A549 (cell line): ENCODE results near the gene COL16A1. TPM values are rescaled to one million over a fixed set of nuclear protein-coding genes. Genes with fewer than 3 reads are reported as not detected.

ENCODE experiments used
- ATAC-seq, 2 experiments: fragments of 200-7000 bp in 1 of 2; fragments of >200 bp in 1 of 2; cut with Nextera tagmentation in 1 of 2; cut with Tn5 transposase in 1 of 2; 3 replicates each; pipeline versions ENCODE4 v1.8.0 to v1.9.1; 2018 to 2020; ENCODE audit warnings: mild to moderate bottlenecking in 1 of 2, moderate library complexity in 1 of 2
- CTCF ChIA-PET: fragments of 300-600 bp; sonication (Branson Sonifier 250); formaldehyde crosslinking; extraction: SDS; loops from one replicate; lab custom pipeline; 2021; ENCODE audit warnings: antibody characterized with exemption, inconsistent platforms; lab: Yijun Ruan, JAX
- POLR2A ChIA-PET: fragments of 350-600 bp; formaldehyde crosslinking; extraction: SDS; loops from one replicate; lab custom pipeline; 2021; ENCODE audit warnings: antibody characterized with exemption, inconsistent platforms; lab: Yijun Ruan, JAX
- DNase-seq, 2 experiments: peaks; one replicate each; pipeline versions ENCODE4 v3.0.0 to v3.0.0-alpha.2; 2011 to 2016; ENCODE audit warnings: low read depth in 1 of 2, low spot score in 1 of 2
- FAIRE-seq: peaks from 2 replicates; lab custom pipeline; 2011; peaks lifted over from hg19 to GRCh38; lab: Jason Lieb, UNC
- H3K27ac ChIP-seq, 2 experiments: fragments of >200 bp; sonication (Bioruptor Twin); formaldehyde crosslinking; 3 replicates each; pipeline ENCODE4 v1.5.1; 2016 to 2017
- H3K4me1 ChIP-seq: fragments of >200 bp; sonication (Bioruptor Twin); formaldehyde crosslinking; 3 replicates; pipeline ENCODE4 v1.6.1; 2016
- H3K4me2 ChIP-seq: fragments of >200 bp; sonication (Bioruptor Twin); formaldehyde crosslinking; 3 replicates; pipeline ENCODE4 v1.6.1; 2016
- H3K4me3 ChIP-seq: fragments of >200 bp; sonication (Bioruptor Twin); formaldehyde crosslinking; 3 replicates; pipeline ENCODE4 v1.5.1; 2016
- H3K9me3 ChIP-seq: fragments of >200 bp; sonication (Bioruptor Twin); formaldehyde crosslinking; 3 replicates; pipeline ENCODE4 v1.6.1; 2016
- CBX8 ChIP-seq: fragments of 200-600 bp; sonication (generic); IDR thresholded peaks from 2 replicates; pipeline ENCODE4 v1.6.1; 2016
- FOSB ChIP-seq: fragments of 250-450 bp; sonication (Bioruptor Pico); IDR thresholded peaks from 2 replicates; pipeline ENCODE4 v1.5.0; 2020; ENCODE audit warnings: mild to moderate bottlenecking, moderate library complexity
- HOXB5 ChIP-seq: fragments of 250-450 bp; sonication (Bioruptor Pico); IDR thresholded peaks from 2 replicates; pipeline ENCODE4 v1.5.0; 2020; ENCODE audit warnings: mild to moderate bottlenecking, moderate library complexity
- JUN ChIP-seq, 2 experiments: fragments of >200 bp; sonication (Bioruptor Twin); formaldehyde crosslinking; IDR thresholded peaks; 2 replicates in 1 of 2; 3 replicates in 1 of 2; pipeline ENCODE4 v1.6.1; 2016 to 2017
- KDM5A ChIP-seq: fragments of 200-600 bp; sonication (generic); IDR thresholded peaks from 2 replicates; pipeline ENCODE4 v1.6.1; 2016; ENCODE audit warnings: antibody characterized with exemption, mild to moderate bottlenecking
- MAFK ChIP-seq: fragments of 450-650 bp; IDR thresholded peaks from 2 replicates; pipeline ENCODE4 v1.6.1; 2014; ENCODE audit not compliant: partially characterized antibody
- MYC ChIP-seq: IDR thresholded peaks from 2 replicates; pipeline ENCODE4 v1.6.1; 2012; ENCODE audit warnings: mild to moderate bottlenecking, inconsistent platforms, low read length, improper control_type of control experiment, borderline replicate concordance
- NR3C1 ChIP-seq: fragments of >200 bp; sonication (Bioruptor Twin); formaldehyde crosslinking; IDR thresholded peaks from 3 replicates; pipeline ENCODE4 v1.6.1; 2017
- ZFP36 ChIP-seq: fragments of 450-650 bp; IDR thresholded peaks from 2 replicates; pipeline ENCODE4 v1.6.1; 2014; ENCODE audit warnings: borderline replicate concordance; ENCODE audit not compliant: partially characterized antibody
- WGBS: methylation state at CpG from one replicate; pipeline ENCODE4 v1.1.6; 2017; ENCODE audit errors: missing lambda C conversion rate; 5-methylcytosine and 5-hydroxymethylcytosine counted together
- polyA plus RNA-seq, 4 experiments: library from polyadenylated mRNA; depleted of rRNA in 3 of 4; stranded (reverse); fragments of >200 nt; fragmentation: RNase III in 1 of 4; extraction: RNeasy Plus Mini Kit Qiagen cat#74134 plus additional on column Dnase treatment in 1 of 4; gene quantifications; 2 replicates in 3 of 4; 3 replicates in 1 of 4; pipeline ENCODE4 v1.2.3, GENCODE V29; 2011 to 2017
- TF ChIP-seq, protein P1 (sequence below): IDR thresholded peaks from 2 replicates; pipeline ENCODE4 v1.6.1; 2012
- TF ChIP-seq, protein P2 (sequence below): fragments of >200 bp; sonication (Bioruptor Twin); formaldehyde crosslinking; IDR thresholded peaks from 3 replicates; pipeline ENCODE4 v1.6.1; 2016
- TF ChIP-seq, protein P3 (sequence below): IDR thresholded peaks from 2 replicates; pipeline ENCODE4 v1.6.1; 2012; ENCODE audit warnings: low read depth, borderline replicate concordance
- TF ChIP-seq, protein P4 (sequence below): fragments of 200-600 bp; sonication (generic); IDR thresholded peaks from 2 replicates; pipeline ENCODE4 v1.6.1; 2016; ENCODE audit warnings: antibody characterized with exemption, mild to moderate bottlenecking, moderate library complexity
- TF ChIP-seq, protein P5 (sequence below): fragments of 250-450 bp; sonication (Bioruptor Pico); IDR thresholded peaks from 2 replicates; pipeline ENCODE4 v1.5.0; 2021; ENCODE audit warnings: mild to moderate bottlenecking, moderate library complexity, borderline replicate concordance

Gene COL16A1
- polyA plus RNA-seq, 2 of the 4 experiments (the other 2 are of a cell fraction): 1.4 to 8.1 TPM

DNA sequence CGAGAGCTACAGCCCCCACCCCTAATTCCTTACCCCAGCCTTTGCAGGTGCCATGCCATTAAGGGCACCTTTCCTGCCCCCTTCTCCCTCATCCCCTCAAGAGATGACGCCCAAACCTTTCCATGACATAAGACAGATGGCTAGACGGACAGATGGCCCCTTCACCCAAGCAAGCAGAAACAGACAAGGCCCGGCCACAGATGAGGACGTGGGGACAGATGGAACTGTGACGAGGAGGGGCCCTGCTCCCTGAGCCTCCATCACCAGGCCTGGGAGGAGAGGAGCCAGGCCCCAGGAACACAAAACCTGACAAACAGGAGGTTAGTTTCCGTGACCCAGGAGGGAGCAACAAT is 34.4 kb downstream of the COL16A1 start:
- POLR2A ChIA-PET: interaction anchor here (1.2 kb wide), 3 partner anchors 45 to 119 kb away, joined by 5 to 8 read pairs (median 6); no protein-coding TSS in a partner anchor
- DNase-seq: no peak
- Histone ChIP-seq H3K27ac (peak overlapping the region; percentile 28 to 91; a peak in 5 of 6 replicates), H3K9me3 (no peaks in the 10 kb centered on the region), H3K4me2 (peak overlapping the region; percentile 53), H3K4me3 (no peak overlapping the region), H3K4me1 (peaks cover 43% of the 10 kb centered on the region)
- no peak for FAIRE-seq
- TF ChIP-seq CBX8 (no peak), FOSB (CRISPR knock-in tag) (no peak)
- WGBS: 81% methylated on average over 7 of the region's 7 CpGs
- ATAC-seq: no peak
- CTCF ChIA-PET: interaction anchor here (1.1 to 2.8 kb wide), 7 partner anchors 9 to 48 kb away, joined by 3 to 17 read pairs (median 4); no protein-coding TSS in a partner anchor

DNA sequence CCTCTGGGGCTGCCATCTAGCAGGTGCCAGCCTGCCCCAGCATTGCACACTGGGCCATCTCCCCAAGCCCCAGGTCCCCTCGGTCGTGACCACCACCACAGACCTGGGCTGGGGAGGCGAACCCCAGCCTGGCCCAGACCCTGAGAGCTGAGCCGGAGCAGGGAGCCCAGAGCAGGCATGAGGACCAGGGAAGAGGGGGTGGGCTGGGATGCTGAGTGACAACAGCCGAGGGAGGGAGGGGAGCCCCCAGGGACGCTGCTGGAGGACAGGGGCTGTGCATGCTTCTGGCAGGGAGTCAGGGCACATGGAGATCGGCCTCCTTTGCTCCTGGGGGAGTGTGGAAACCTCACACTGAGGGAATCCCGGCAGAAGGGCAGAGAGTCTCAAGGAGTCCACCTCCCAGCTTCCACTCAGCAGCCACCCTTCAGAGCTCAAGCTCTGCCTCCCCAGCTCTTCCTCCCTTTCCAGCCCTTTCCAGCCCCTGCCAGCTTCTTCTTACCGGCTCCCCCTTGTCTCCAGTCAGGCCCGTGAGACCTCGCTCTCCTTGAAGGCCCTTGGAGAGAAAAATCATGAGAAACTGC is 35.4 kb downstream of the COL16A1 start:
- Histone ChIP-seq H3K9me3 (no peaks in the 10 kb centered on the region), H3K4me3 (no peak overlapping the region), H3K4me2 (no peak overlapping the region), H3K27ac (peak overlapping the region; percentile 83 to 91; a peak in 4 of 6 replicates), H3K4me1 (peaks cover 48% of the 10 kb centered on the region)
- DNase-seq (no peak), FAIRE-seq (no peak), ATAC-seq (no peak)
- ChIA-PET CTCF (interaction anchor here (6.5 to 11.2 kb wide), 4 partner anchors 34 to 121 kb away, joined by 72 to 183 read pairs (median 108); partner anchors contain the start of gene COL16A1), POLR2A (no interaction called here)
- WGBS: 88% methylated on average over 6 of the region's 11 CpGs
- TF ChIP-seq HOXB5 (CRISPR knock-in tag) (no peak), JUN (IDR thresholded peaks at IDR 0.05) (no peak), KDM5A (no peak), MAFK (no peak)
- TF ChIP-seq, protein P1, sequence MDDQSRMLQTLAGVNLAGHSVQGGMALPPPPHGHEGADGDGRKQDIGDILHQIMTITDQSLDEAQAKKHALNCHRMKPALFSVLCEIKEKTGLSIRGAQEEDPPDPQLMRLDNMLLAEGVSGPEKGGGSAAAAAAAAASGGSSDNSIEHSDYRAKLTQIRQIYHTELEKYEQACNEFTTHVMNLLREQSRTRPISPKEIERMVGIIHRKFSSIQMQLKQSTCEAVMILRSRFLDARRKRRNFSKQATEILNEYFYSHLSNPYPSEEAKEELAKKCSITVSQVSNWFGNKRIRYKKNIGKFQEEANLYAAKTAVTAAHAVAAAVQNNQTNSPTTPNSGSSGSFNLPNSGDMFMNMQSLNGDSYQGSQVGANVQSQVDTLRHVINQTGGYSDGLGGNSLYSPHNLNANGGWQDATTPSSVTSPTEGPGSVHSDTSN: no peak
- TF ChIP-seq, protein P2, sequence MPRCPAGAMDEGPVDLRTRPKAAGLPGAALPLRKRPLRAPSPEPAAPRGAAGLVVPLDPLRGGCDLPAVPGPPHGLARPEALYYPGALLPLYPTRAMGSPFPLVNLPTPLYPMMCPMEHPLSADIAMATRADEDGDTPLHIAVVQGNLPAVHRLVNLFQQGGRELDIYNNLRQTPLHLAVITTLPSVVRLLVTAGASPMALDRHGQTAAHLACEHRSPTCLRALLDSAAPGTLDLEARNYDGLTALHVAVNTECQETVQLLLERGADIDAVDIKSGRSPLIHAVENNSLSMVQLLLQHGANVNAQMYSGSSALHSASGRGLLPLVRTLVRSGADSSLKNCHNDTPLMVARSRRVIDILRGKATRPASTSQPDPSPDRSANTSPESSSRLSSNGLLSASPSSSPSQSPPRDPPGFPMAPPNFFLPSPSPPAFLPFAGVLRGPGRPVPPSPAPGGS: no peak
- TF ChIP-seq, protein P3, sequence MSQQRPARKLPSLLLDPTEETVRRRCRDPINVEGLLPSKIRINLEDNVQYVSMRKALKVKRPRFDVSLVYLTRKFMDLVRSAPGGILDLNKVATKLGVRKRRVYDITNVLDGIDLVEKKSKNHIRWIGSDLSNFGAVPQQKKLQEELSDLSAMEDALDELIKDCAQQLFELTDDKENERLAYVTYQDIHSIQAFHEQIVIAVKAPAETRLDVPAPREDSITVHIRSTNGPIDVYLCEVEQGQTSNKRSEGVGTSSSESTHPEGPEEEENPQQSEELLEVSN: no peak
- TF ChIP-seq, protein P4, sequence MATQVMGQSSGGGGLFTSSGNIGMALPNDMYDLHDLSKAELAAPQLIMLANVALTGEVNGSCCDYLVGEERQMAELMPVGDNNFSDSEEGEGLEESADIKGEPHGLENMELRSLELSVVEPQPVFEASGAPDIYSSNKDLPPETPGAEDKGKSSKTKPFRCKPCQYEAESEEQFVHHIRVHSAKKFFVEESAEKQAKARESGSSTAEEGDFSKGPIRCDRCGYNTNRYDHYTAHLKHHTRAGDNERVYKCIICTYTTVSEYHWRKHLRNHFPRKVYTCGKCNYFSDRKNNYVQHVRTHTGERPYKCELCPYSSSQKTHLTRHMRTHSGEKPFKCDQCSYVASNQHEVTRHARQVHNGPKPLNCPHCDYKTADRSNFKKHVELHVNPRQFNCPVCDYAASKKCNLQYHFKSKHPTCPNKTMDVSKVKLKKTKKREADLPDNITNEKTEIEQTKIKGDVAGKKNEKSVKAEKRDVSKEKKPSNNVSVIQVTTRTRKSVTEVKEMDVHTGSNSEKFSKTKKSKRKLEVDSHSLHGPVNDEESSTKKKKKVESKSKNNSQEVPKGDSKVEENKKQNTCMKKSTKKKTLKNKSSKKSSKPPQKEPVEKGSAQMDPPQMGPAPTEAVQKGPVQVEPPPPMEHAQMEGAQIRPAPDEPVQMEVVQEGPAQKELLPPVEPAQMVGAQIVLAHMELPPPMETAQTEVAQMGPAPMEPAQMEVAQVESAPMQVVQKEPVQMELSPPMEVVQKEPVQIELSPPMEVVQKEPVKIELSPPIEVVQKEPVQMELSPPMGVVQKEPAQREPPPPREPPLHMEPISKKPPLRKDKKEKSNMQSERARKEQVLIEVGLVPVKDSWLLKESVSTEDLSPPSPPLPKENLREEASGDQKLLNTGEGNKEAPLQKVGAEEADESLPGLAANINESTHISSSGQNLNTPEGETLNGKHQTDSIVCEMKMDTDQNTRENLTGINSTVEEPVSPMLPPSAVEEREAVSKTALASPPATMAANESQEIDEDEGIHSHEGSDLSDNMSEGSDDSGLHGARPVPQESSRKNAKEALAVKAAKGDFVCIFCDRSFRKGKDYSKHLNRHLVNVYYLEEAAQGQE: no peak

DNA sequence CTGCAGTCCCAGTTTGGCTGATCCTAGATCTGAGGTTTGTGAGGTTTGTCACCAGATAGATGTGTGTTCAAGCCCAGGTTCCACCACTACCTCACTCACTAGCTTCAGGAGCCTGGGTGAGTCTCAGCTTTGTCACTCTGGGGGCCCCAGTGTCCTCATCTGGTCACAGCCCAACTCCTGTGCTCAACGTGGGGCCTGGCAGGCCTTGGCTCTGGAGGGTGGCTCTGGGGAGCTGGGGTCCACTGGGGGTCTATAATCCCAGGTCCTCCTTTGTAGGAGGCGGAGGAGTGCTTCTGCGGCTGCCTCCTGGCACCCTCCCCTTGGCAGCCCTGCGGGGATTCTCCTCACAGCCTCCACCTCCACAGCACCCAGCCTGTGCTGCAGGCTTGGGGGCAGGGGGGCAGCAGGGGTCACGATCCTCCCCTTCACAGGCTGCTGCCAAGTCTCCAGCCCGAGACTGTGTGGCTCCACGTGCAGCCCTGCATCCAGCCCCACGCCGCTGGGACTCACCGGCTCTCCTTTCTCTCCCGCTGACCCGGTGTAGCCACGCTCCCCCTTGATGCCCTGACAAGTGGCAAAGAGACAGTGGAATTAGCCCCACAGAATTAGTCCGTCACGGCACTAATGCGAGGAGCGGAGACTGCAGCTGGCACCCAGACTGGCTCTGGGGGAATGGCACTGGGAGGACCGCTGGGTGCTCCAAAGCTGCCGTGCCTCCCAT is 36.6 kb downstream of the COL16A1 start:
- H3K9me3 ChIP-seq: no peaks in the 10 kb centered on the region
- ATAC-seq (no peak), DNase-seq (no peak), FAIRE-seq (no peak)
- H3K4me2 ChIP-seq: peak overlapping the region; percentile 69
- H3K4me1 ChIP-seq: peaks cover 48% of the 10 kb centered on the region
- WGBS: 77% methylated on average over 12 of the region's 19 CpGs
- no peak overlapping the region for H3K4me3 ChIP-seq
- ChIA-PET POLR2A (interaction anchor here (0.7 to 4.4 kb wide), 6 partner anchors 34 to 122 kb away, joined by 3 to 25 read pairs (median 4); no protein-coding TSS in a partner anchor), CTCF (interaction anchor here (1.8 to 11.2 kb wide), 6 partner anchors 16 to 123 kb away, joined by 9 to 183 read pairs (median 87); partner anchors contain the start of gene COL16A1)
- H3K27ac ChIP-seq: peak overlapping the region; percentile 83 to 91
- TF ChIP-seq, protein P5, sequence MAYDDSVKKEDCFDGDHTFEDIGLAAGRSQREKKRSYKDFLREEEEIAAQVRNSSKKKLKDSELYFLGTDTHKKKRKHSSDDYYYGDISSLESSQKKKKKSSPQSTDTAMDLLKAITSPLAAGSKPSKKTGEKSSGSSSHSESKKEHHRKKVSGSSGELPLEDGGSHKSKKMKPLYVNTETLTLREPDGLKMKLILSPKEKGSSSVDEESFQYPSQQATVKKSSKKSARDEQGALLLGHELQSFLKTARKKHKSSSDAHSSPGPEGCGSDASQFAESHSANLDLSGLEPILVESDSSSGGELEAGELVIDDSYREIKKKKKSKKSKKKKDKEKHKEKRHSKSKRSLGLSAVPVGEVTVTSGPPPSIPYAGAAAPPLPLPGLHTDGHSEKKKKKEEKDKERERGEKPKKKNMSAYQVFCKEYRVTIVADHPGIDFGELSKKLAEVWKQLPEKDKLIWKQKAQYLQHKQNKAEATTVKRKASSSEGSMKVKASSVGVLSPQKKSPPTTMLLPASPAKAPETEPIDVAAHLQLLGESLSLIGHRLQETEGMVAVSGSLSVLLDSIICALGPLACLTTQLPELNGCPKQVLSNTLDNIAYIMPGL: no peak
- no peak for TF ChIP-seq NR3C1
- TF ChIP-seq CBX8: no peak
- TF ChIP-seq ZFP36: no peak
- no peak for TF ChIP-seq MYC
